ENCODE results near the gene LCE1A. TPM values are rescaled to one million over a fixed set of nuclear protein-coding genes. Genes with fewer than 3 reads are reported as not detected.

The LCE1A gene
- total RNA-seq, 1 experiment from 2014 or later: not detected

DNA sequence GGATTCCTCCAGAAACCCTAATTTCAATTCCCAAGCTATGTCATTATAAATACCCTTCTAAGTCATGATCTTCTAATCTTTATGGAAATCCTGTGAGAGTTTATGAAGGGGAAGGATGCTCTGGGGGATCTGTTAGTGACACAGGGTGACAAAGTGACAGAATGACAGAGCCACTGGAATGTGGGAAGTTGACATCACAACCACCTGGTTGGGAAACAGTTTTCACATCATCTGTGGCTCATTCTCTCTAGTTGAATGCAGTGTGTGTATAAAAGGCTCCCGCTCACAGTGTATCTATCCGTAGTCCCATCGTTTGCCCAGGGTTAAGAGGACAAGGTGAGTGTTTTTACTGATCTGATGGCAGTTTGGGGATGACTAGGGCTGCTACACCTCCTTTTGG, 32.4 kb downstream of the LCE1A start, which contains the start of gene LCE7A:
TSS of gene LCE7A (plus strand) at position 301 of the 400 bp plus-strand sequence. CDS start 702 bp downstream, outside the sequence.
- Histone ChIP-seq H4K20me1 (ENCODE audit: insufficient read depth, low read depth, low read length) (no peaks in the 10 kb centered on the region), H3K9me3 (ENCODE audit: low read length) (no peaks in the 10 kb centered on the region), H3K9me2 (replicated peaks; ENCODE audit: insufficient read depth, low read length) (no peaks in the 10 kb centered on the region), H3K9ac (ENCODE audit: low read length) (no peak within 1 kb of the TSS), H3K4me1 (ENCODE audit: low read length) (no peaks in the 10 kb centered on the region), H3K36me3 (ENCODE audit: insufficient read depth, low read length) (no peaks in the 10 kb centered on the region), H3K27me3 (ENCODE audit: low read length) (no peaks in the 10 kb centered on the region), H3K4me3 (ENCODE audit: low read length) (no peak within 1 kb of the TSS), H3K79me2 (ENCODE audit: low read length) (no peaks in the 10 kb centered on the region), H3K27ac (ENCODE audit: low read length) (no peak within 1 kb of the TSS), H3K4me2 (ENCODE audit: low read depth, low read length, poor library complexity, severe bottlenecking) (no peak within 1 kb of the TSS), H2AFZ (ENCODE audit: low read length) (no peak within 1 kb of the TSS)
- DNase-seq: no peak

DNA sequence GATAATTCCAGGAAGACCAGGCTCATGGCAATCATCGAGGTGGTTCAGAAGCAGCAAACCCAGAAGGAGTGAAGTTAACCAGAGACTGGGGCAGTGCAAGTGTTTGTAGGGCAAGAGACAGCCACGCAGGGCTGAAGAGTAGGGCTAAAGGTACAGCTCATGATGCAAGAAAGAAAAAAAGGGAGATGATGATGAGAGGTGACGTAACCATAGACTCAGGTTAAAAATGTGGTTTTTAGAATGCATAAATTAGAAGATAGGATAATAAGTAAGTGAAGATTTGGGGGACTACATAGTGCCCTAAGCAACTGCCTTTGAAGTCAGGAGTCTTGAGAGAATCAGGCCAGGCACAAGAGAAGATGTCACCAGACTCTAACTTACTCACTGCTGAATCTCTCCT, 32.9 kb downstream of the LCE1A start:
- H3K27me3 ChIP-seq (ENCODE audit: low read length): no peaks in the 10 kb centered on the region
- no peak overlapping the region for H3K4me3 ChIP-seq (ENCODE audit: low read length)
- no peak overlapping the region for H3K4me2 ChIP-seq (ENCODE audit: low read depth, low read length, poor library complexity, severe bottlenecking)
- no peak overlapping the region for H2AFZ ChIP-seq (ENCODE audit: low read length)
- no peaks in the 10 kb centered on the region for H4K20me1 ChIP-seq (ENCODE audit: insufficient read depth, low read depth, low read length)
- no peaks in the 10 kb centered on the region for H3K9me2 ChIP-seq (replicated peaks; ENCODE audit: insufficient read depth, low read length)
- H3K79me2 ChIP-seq (ENCODE audit: low read length): no peaks in the 10 kb centered on the region
- no peak overlapping the region for H3K9ac ChIP-seq (ENCODE audit: low read length)
- no peaks in the 10 kb centered on the region for H3K4me1 ChIP-seq (ENCODE audit: low read length)
- no peaks in the 10 kb centered on the region for H3K9me3 ChIP-seq (ENCODE audit: low read length)
- no peak overlapping the region for H3K27ac ChIP-seq (ENCODE audit: low read length)
- DNase-seq: no peak
- no peaks in the 10 kb centered on the region for H3K36me3 ChIP-seq (ENCODE audit: insufficient read depth, low read length)

DNA sequence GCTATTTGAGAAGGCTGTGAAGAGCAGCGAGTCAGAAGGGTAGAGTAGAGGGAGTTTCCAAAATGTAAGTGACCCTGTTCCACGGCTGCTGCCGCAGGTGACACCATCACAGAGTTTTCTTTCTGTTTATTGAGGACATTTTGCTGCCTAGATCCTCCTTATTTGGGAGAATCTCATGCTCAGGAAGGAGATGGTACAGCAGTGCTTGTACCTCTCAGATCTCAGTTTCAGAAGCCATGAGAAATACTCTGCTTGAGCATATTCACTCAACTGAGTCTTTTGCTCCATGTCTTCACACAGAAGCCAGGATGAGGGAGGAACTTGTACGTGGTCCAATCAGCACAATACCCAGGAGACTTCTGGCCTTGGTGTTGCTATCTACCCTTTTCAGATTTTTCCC, 34.1 kb downstream of the LCE1A start:
- no peak for DNase-seq
- H3K9ac ChIP-seq (ENCODE audit: low read length): no peak overlapping the region

GRCh38 chr1:152864443-152864842, 37.2 kb downstream of the LCE1A start:
- Histone ChIP-seq H3K9me3 (ENCODE audit: low read length) (no peaks in the 10 kb centered on the region), H3K9ac (ENCODE audit: low read length) (no peak overlapping the region), H3K79me2 (ENCODE audit: low read length) (no peaks in the 10 kb centered on the region), H3K4me1 (ENCODE audit: low read length) (no peaks in the 10 kb centered on the region), H3K4me2 (ENCODE audit: low read depth, low read length, poor library complexity, severe bottlenecking) (no peak overlapping the region), H3K36me3 (ENCODE audit: insufficient read depth, low read length) (no peaks in the 10 kb centered on the region), H2AFZ (ENCODE audit: low read length) (no peak overlapping the region), H3K27ac (ENCODE audit: low read length) (no peak overlapping the region), H3K27me3 (ENCODE audit: low read length) (no peaks in the 10 kb centered on the region), H3K4me3 (ENCODE audit: low read length) (no peak overlapping the region), H3K9me2 (replicated peaks; ENCODE audit: insufficient read depth, low read length) (no peaks in the 10 kb centered on the region), H4K20me1 (ENCODE audit: insufficient read depth, low read depth, low read length) (no peaks in the 10 kb centered on the region)
- no peak for DNase-seq

More for the DNA sequence above, 34.1 kb downstream of the LCE1A start:
- Histone ChIP-seq H3K4me3 (ENCODE audit: low read length) (no peak overlapping the region), H2AFZ (ENCODE audit: low read length) (no peak overlapping the region), H3K27ac (ENCODE audit: low read length) (no peak overlapping the region), H3K79me2 (ENCODE audit: low read length) (no peaks in the 10 kb centered on the region), H3K27me3 (ENCODE audit: low read length) (no peaks in the 10 kb centered on the region), H3K9me2 (replicated peaks; ENCODE audit: insufficient read depth, low read length) (no peaks in the 10 kb centered on the region), H3K36me3 (ENCODE audit: insufficient read depth, low read length) (no peaks in the 10 kb centered on the region), H3K4me2 (ENCODE audit: low read depth, low read length, poor library complexity, severe bottlenecking) (no peak overlapping the region), H4K20me1 (ENCODE audit: insufficient read depth, low read depth, low read length) (no peaks in the 10 kb centered on the region), H3K4me1 (ENCODE audit: low read length) (no peaks in the 10 kb centered on the region), H3K9me3 (ENCODE audit: low read length) (no peaks in the 10 kb centered on the region)

DNA sequence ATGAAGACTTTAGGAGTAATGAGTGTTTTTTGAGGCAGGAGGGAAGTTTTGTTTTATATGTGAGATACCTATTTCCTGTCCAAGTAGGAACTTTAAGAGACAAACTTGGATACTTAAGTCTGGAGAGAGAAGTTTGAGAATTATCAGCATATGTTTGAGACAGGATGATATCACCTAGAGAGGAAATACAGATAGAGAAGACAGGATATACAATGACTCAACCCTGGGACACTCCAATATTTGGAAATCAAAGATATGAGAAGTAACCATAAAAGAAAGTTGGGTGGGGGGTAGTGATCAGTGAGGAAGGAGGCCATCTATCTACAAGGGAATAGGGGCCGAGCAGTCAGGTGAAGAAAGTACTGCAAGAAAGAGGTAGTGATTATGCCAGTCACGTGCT, 39.0 kb downstream of the LCE1A start:
- H3K27me3 ChIP-seq (ENCODE audit: low read length): no peaks in the 10 kb centered on the region
- no peaks in the 10 kb centered on the region for H3K36me3 ChIP-seq (ENCODE audit: insufficient read depth, low read length)
- H3K9me3 ChIP-seq (ENCODE audit: low read length): no peaks in the 10 kb centered on the region
- no peaks in the 10 kb centered on the region for H4K20me1 ChIP-seq (ENCODE audit: insufficient read depth, low read depth, low read length)
- no peak overlapping the region for H3K4me2 ChIP-seq (ENCODE audit: low read depth, low read length, poor library complexity, severe bottlenecking)
- no peak overlapping the region for H3K4me3 ChIP-seq (ENCODE audit: low read length)
- DNase-seq: no peak
- no peaks in the 10 kb centered on the region for H3K9me2 ChIP-seq (replicated peaks; ENCODE audit: insufficient read depth, low read length)
- no peak overlapping the region for H3K9ac ChIP-seq (ENCODE audit: low read length)
- H3K79me2 ChIP-seq (ENCODE audit: low read length): no peaks in the 10 kb centered on the region
- H3K4me1 ChIP-seq (ENCODE audit: low read length): no peaks in the 10 kb centered on the region
- no peak overlapping the region for H3K27ac ChIP-seq (ENCODE audit: low read length)
- no peak overlapping the region for H2AFZ ChIP-seq (ENCODE audit: low read length)

GRCh38 chr1:152869808-152870419, 42.6 kb downstream of the LCE1A start:
- DNase-seq: peak; percentile 89
- H3K9ac ChIP-seq (ENCODE audit: low read length): no peak overlapping the region
- no peaks in the 10 kb centered on the region for H3K27me3 ChIP-seq (ENCODE audit: low read length)
- H3K9me3 ChIP-seq (ENCODE audit: low read length): no peaks in the 10 kb centered on the region
- no peak overlapping the region for H3K4me2 ChIP-seq (ENCODE audit: low read depth, low read length, poor library complexity, severe bottlenecking)
- H3K9me2 ChIP-seq (replicated peaks; ENCODE audit: insufficient read depth, low read length): no peaks in the 10 kb centered on the region
- no peaks in the 10 kb centered on the region for H3K79me2 ChIP-seq (ENCODE audit: low read length)
- H4K20me1 ChIP-seq (ENCODE audit: insufficient read depth, low read depth, low read length): no peaks in the 10 kb centered on the region
- H3K4me1 ChIP-seq (ENCODE audit: low read length): peaks cover 5% of the 10 kb centered on the region; the same call in 1 of the 2 replicates
- no peak overlapping the region for H2AFZ ChIP-seq (ENCODE audit: low read length)
- no peak overlapping the region for H3K27ac ChIP-seq (ENCODE audit: low read length)
- no peaks in the 10 kb centered on the region for H3K36me3 ChIP-seq (ENCODE audit: insufficient read depth, low read length)
- no peak overlapping the region for H3K4me3 ChIP-seq (ENCODE audit: low read length)

DNA sequence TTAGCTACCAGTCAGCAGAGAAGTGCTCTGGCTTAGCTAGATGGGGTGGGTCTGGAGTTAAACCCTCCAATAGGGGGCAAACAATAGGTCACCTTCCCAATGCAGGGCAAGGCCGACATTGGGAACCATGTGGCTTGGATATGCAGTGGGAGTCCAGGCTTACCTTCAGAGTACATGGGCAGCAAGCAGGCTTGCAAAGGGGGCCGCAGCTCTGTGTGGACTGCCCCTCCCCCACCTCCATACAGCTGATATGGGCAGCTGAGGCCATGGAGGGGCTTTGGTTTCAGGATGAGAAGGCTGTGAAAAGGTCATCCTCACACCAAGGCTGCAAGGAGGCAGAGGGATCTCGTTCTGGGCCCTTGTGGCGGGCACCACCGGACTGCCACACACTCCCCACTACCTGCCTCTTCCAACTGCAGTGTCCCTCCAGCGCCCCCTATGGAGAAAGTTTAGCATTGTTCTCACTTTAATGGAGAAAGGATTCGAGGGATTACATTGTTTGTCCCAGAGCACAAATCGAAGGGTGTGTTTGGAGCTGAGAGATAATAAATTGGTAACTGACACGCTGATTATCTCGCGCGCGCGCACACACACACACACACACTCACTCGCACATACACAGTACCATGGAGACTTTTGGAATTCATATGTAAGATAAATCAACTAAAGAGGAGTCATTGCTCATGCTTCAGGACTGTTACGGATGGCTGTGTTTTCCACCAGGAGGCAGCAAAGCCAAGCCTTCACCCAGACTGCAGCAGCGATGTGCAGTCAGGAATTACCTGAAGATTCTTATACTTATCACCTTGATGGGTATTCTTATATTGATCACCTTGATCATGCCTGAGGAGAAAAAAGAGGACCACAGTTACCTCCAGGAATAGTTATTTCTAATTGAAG, 43.8 kb downstream of the LCE1A start:
- H4K20me1 ChIP-seq (ENCODE audit: insufficient read depth, low read depth, low read length): no peaks in the 10 kb centered on the region
- H3K27me3 ChIP-seq (ENCODE audit: low read length): no peaks in the 10 kb centered on the region
- no peak overlapping the region for H3K4me2 ChIP-seq (ENCODE audit: low read depth, low read length, poor library complexity, severe bottlenecking)
- no peaks in the 10 kb centered on the region for H3K9me3 ChIP-seq (ENCODE audit: low read length)
- no peaks in the 10 kb centered on the region for H3K9me2 ChIP-seq (replicated peaks; ENCODE audit: insufficient read depth, low read length)
- no peak overlapping the region for H3K27ac ChIP-seq (ENCODE audit: low read length)
- no peak overlapping the region for H2AFZ ChIP-seq (ENCODE audit: low read length)
- H3K4me3 ChIP-seq (ENCODE audit: low read length): no peak overlapping the region
- peak; percentile 79 for DNase-seq
- H3K9ac ChIP-seq (ENCODE audit: low read length): no peak overlapping the region
- H3K79me2 ChIP-seq (ENCODE audit: low read length): no peaks in the 10 kb centered on the region
- peaks cover 5% of the 10 kb centered on the region; the same call in 1 of the 2 replicates for H3K4me1 ChIP-seq (ENCODE audit: low read length)
- no peaks in the 10 kb centered on the region for H3K36me3 ChIP-seq (ENCODE audit: insufficient read depth, low read length)

GRCh38 chr1:152871731-152872126, 44.5 kb downstream of the LCE1A start:
- no peaks in the 10 kb centered on the region for H3K9me2 ChIP-seq (replicated peaks; ENCODE audit: insufficient read depth, low read length)
- H3K4me1 ChIP-seq (ENCODE audit: low read length): peaks cover 5% of the 10 kb centered on the region; the same call in 1 of the 2 replicates
- H3K27me3 ChIP-seq (ENCODE audit: low read length): no peaks in the 10 kb centered on the region
- no peak overlapping the region for H3K4me2 ChIP-seq (ENCODE audit: low read depth, low read length, poor library complexity, severe bottlenecking)
- no peak for DNase-seq
- H3K4me3 ChIP-seq (ENCODE audit: low read length): no peak overlapping the region
- H3K9me3 ChIP-seq (ENCODE audit: low read length): no peaks in the 10 kb centered on the region
- no peaks in the 10 kb centered on the region for H4K20me1 ChIP-seq (ENCODE audit: insufficient read depth, low read depth, low read length)
- H2AFZ ChIP-seq (ENCODE audit: low read length): no peak overlapping the region
- H3K79me2 ChIP-seq (ENCODE audit: low read length): no peaks in the 10 kb centered on the region
- no peaks in the 10 kb centered on the region for H3K36me3 ChIP-seq (ENCODE audit: insufficient read depth, low read length)
- H3K9ac ChIP-seq (ENCODE audit: low read length): no peak overlapping the region
- H3K27ac ChIP-seq (ENCODE audit: low read length): no peak overlapping the region

Measured in Karpas-422 (cell line).